Naive thymus-derived CD8-positive, alpha-beta T cell (primary cell): ENCODE data around the gene LTO1. TPM values are rescaled to one million over a fixed set of nuclear protein-coding genes. Genes with fewer than 3 reads are reported as not detected.
"Not testable (repeated sequence)": the region's sequence is repeated elsewhere in the genome, so short reads cannot be mapped to it uniquely, and the experiment has no call there.

Source experiments
- ATAC-seq, 2 donors: fragments of 150-1000 bp; cut with Tn5 transposase in 1 of 2; sonication (Bioruptor Pico), chemical (Tn5 transposase) in 1 of 2; 1 replicate in 1 of 2; 2 replicates in 1 of 2; pipeline ENCODE4 v1.10.0; 2021; ENCODE audit warnings: mild to moderate bottlenecking in 2 of 2, moderate library complexity in 2 of 2
- POLR2A ChIA-PET: fragments of 350-600 bp; sonication (Branson Sonifier 250); formaldehyde crosslinking; loops from one replicate; lab custom pipeline; 2021; ENCODE audit warnings: antibody characterized with exemption; lab: Charles Lee
- DNase-seq, 10 donors: peaks; one replicate each; pipeline versions ENCODE4 v3.0.0 to v3.0.0-alpha.2; 2020 to 2022
- H3K27ac Mint-ChIP-seq, 10 donors: one replicate each; pipeline ENCODE4 v1.8.0; 2020 to 2022; ENCODE audit warnings: mild to moderate bottlenecking in 10 of 10, mixed read lengths in 10 of 10, moderate library complexity in 4 of 10, inconsistent platforms in 1 of 10
- H3K27me3 Mint-ChIP-seq, 5 donors: one replicate each; pipeline ENCODE4 v1.8.0; 2021 to 2022; ENCODE audit warnings: mixed read lengths in 5 of 5
- H3K36me3 Mint-ChIP-seq, 3 donors: one replicate each; pipeline ENCODE4 v1.8.0; 2020 to 2022; ENCODE audit warnings: mixed read lengths in 3 of 3, mild to moderate bottlenecking in 2 of 3, inconsistent platforms in 1 of 3
- H3K4me1 Mint-ChIP-seq, 4 donors: one replicate each; pipeline ENCODE4 v1.8.0; 2021 to 2022; ENCODE audit warnings: mixed read lengths in 4 of 4
- H3K4me3 Mint-ChIP-seq, 10 donors: one replicate each; pipeline ENCODE4 v1.8.0; 2020 to 2022; ENCODE audit warnings: mild to moderate bottlenecking in 10 of 10, mixed read lengths in 10 of 10, moderate library complexity in 6 of 10, inconsistent platforms in 1 of 10
- H3K9me3 Mint-ChIP-seq, 9 donors: one replicate each; pipeline ENCODE4 v1.8.0; 2020 to 2022; ENCODE audit warnings: mixed read lengths in 9 of 9, mild to moderate bottlenecking in 3 of 9, inconsistent platforms in 1 of 9, moderate library complexity in 1 of 9
- polyA plus RNA-seq, 3 donors: library from polyadenylated mRNA; unstranded; fragments of 300-500 nt; fragmentation: Illumina TruSeq; gene quantifications; one replicate each; pipeline ENCODE4 v1.2.3, GENCODE V29; 2021
- total RNA-seq, 8 experiments: library from RNA in 2 of 8; stranded (reverse) in 2 of 8; gene quantifications; one replicate each; pipeline ENCODE4 v1.2.3 and lab custom pipeline; 2021 to 2026

Gene LTO1
- total and polyA plus RNA-seq, 5 experiments from 2014 or later, result 12.5 to 77.8 (median 14.5) TPM

DNA sequence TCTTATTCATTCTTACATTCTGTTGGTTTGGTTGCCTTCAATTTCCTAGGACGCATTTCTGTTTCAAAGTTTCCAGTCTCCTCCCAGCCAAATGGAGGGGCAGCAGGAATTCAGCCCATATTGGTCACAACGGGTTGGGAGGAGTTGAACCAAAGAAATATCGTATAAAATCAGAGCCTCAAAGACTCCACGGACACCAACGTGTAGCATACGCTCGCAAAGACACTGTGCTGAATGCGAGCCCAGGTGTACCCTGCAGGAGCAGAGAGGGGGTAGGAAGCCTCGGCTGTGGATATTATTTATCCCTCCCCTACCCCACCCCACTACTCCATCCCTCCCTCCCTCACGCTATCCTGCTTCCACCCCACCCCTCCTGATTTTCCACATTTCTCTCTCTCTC is 49.7 kb downstream of the LTO1 start:
- POLR2A ChIA-PET, result no interaction called here
- Mint-ChIP-seq H3K4me3 (no peak overlapping the region), H3K36me3 (peaks cover 0 to 4% (median 0%) of the 10 kb centered on the region in 3 donors), H3K27ac (no peak overlapping the region), H3K4me1 (peaks cover 0 to 2% (median 0%) of the 10 kb centered on the region in 4 donors), H3K9me3 (peaks cover 0 to 14% (median 7%) of the 10 kb centered on the region in 9 donors), H3K27me3 (peaks cover 9 to 36% (median 22%) of the 10 kb centered on the region in 5 donors)
- DNase-seq (no peak), ATAC-seq (no peak)

DNA sequence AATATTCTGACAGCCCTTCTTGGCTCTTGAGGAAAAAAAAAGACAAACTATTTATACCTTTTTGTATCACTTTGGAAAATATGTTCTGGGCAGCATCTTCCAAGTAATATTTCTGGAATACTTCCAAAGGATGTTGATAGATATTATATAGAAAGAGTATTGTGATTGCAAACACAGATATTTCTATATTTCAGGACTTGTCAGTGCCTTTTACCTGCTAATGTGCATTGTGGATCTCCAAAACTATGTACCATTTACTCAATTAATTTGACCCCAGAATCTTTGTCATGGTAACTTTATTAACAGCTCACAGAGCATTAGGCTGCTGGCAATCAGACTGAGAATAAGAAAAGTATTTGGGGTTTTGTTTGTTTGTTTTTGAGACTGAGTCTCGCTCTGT is 50.9 kb downstream of the LTO1 start:
- POLR2A ChIA-PET, result no interaction called here
- Mint-ChIP-seq H3K9me3 (peaks cover 0 to 5% (median 0%) of the 10 kb centered on the region in 9 donors), H3K4me1 (peaks cover 0 to 2% (median 0%) of the 10 kb centered on the region in 4 donors), H3K36me3 (no peaks in the 10 kb centered on the region), H3K27ac (no peak overlapping the region), H3K27me3 (peaks cover 9 to 37% (median 19%) of the 10 kb centered on the region in 5 donors), H3K4me3 (no peak overlapping the region)
- DNase-seq (no peak), ATAC-seq (no peak)

DNA sequence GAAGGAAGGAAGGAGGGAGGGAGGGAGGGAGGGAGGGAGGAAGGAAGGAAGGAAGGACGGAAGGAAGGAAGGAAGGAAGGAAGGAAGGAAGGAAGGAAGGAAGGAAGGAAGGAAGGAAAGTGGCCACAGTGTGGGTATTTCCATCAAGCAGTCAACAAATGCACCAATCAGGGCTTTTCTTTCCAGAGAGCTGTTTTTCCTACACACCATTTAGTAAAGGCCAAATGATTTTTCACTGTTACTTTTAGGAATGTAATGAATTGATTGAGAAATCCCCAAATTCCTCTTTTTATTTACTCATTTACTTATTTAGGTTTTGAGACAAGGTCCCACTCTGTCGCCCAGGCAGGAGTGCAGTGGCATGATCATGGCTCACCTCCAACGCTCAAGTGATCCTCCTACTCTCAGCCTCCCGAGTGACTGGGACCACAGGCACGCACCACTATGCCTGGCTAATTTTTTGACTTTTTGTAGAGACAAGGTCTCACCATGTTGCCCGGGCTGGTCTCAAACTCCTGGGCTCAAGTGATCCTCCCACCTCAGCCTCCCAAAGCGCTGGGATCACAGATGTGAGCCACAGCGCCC is 53.0 kb downstream of the LTO1 start:
- ATAC-seq, POLR2A ChIA-PET, H3K9me3 Mint-ChIP-seq, H3K4me1 Mint-ChIP-seq, H3K36me3 Mint-ChIP-seq, H3K4me3 Mint-ChIP-seq, H3K27ac Mint-ChIP-seq, DNase-seq: not testable (repeated sequence)
- peaks cover 9 to 45% (median 21%) of the 10 kb centered on the region in 5 donors for H3K27me3 Mint-ChIP-seq

DNA sequence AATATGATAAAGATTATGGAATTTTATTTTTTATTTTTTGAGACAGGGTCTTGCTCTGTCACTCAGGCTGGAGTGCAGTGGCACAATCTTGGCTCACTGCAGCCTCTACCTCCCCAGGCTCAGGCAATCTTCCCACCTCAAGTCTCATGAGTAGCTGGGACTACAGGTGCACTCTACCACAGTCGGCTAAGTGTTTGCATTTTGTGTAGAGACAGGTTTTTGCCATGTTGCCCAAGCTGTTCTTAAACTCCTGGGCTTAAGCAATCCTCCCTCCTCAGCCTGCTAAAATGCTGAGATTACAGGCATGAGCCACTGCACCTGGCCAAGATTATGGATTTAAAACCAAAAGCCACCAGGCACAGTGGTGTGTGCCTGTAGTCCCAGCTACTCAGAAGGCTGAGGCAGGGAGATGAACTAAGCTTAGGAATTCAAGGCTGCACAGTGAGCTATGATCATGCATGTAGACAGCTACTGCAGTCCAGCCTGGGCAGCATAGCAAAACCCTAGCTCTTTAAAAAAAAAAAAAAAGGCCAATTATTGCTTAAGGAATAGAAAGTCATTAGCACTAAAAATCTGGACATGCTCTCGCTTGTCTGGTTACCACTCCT is 54.4 kb downstream of the LTO1 start:
- POLR2A ChIA-PET, result no interaction called here

DNA sequence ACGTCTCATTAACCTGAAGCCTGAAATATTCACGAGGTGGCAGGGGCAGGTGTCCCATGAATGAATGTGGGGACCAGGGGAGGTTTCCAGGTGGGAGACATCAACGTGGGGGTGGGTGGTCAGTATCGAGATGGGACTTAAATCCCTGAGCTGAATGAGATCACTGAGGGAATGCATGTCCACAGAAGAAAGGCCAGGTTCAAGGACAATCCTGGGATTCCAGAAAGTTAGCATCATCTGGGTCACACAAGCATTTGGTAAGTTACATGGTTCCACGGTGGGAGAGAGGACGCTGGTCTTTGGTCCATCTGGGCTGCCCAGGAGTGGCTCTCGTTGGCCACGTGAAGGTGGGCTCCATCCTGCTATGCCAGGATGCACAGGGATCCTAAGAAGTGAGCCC is 56.9 kb downstream of the LTO1 start:
- DNase-seq (no peak), ATAC-seq (no peak)
- no peaks in the 10 kb centered on the region for H3K9me3 Mint-ChIP-seq
- H3K4me1 Mint-ChIP-seq, result peaks cover 0 to 4% (median 0%) of the 10 kb centered on the region in 4 donors
- H3K4me3 Mint-ChIP-seq, result no peak overlapping the region
- POLR2A ChIA-PET, result no interaction called here
- no peaks in the 10 kb centered on the region for H3K36me3 Mint-ChIP-seq
- H3K27me3 Mint-ChIP-seq, result peaks cover 7 to 51% (median 17%) of the 10 kb centered on the region in 5 donors
- H3K27ac Mint-ChIP-seq, result peak overlapping the region in 1 of 10 donors; percentile 36

More for the DNA sequence above, 54.4 kb downstream of the LTO1 start:
- Mint-ChIP-seq H3K4me3 (no peak overlapping the region), H3K9me3 (no peaks in the 10 kb centered on the region), H3K27ac (no peak overlapping the region), H3K4me1 (peaks cover 0 to 5% (median 0%) of the 10 kb centered on the region in 4 donors), H3K36me3 (no peaks in the 10 kb centered on the region), H3K27me3 (peaks cover 11 to 43% (median 21%) of the 10 kb centered on the region in 5 donors)
- no peak for ATAC-seq
- no peak for DNase-seq

DNA sequence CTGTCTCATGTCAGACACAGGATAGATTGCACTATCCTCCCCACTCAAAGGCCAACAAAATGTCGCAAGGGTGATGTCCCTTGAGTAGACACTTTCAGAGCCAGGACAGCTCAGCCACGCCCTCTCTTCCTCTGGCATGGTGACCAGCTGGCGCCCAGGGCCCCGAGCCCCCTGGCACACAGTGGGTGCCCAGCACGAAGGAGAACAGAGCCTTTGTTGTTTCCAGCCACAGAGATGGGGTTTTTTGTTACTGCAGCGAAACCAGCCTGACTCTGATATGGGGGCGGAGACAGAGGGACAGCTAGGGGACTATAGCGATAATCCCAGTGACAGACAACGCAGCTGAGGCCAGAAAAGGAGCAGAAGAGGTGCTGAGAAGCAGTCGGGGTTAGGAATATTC is 57.5 kb downstream of the LTO1 start:
- DNase-seq, result no peak
- H3K27me3 Mint-ChIP-seq, result peaks cover 7 to 51% (median 17%) of the 10 kb centered on the region in 5 donors
- no peak overlapping the region for H3K4me3 Mint-ChIP-seq
- H3K36me3 Mint-ChIP-seq, result no peaks in the 10 kb centered on the region
- no peak overlapping the region for H3K27ac Mint-ChIP-seq
- POLR2A ChIA-PET, result no interaction called here
- H3K4me1 Mint-ChIP-seq, result peaks cover 0 to 4% (median 0%) of the 10 kb centered on the region in 4 donors
- ATAC-seq, result no peak
- no peaks in the 10 kb centered on the region for H3K9me3 Mint-ChIP-seq

DNA sequence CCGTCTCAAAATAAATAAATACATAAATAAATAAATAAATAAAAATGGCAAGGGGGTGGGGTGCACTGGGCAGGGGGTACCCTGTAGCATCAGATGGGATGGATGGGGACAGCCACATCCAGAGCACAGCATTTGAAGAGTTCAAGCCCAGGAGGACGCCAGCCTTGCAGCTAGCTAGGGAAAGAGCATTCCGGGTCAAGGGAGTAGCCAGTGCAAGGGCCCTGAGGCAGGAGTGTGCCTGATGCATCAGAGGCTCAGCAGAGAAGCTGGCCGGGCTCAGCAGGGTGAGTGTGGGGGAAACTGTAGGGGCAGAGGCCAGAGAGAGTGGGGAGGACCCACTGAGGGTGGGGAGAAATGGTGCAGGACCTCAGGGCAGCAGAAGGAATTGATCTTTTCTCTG is 57.9 kb downstream of the LTO1 start:
- no peak for DNase-seq
- Mint-ChIP-seq H3K27ac (no peak overlapping the region), H3K27me3 (peaks cover 7 to 51% (median 17%) of the 10 kb centered on the region in 5 donors), H3K36me3 (no peaks in the 10 kb centered on the region), H3K9me3 (no peaks in the 10 kb centered on the region), H3K4me1 (peaks cover 0 to 4% (median 0%) of the 10 kb centered on the region in 4 donors), H3K4me3 (no peak overlapping the region)
- POLR2A ChIA-PET, result no interaction called here
- no peak for ATAC-seq

Other genes with a start within 250 kb of the LTO1 start
- gene LINC01488, start 193.7 kb downstream of the LTO1 start, total RNA-seq, result not detected
- not detected for gene LINC01488, start 193.7 kb downstream of the LTO1 start, polyA plus RNA-seq
- under 1 TPM; 0.08 to 0.49 TPM for gene CCND1, start 34.2 kb downstream of the LTO1 start, total RNA-seq
- under 1 TPM; 0.03 to 0.74 (median 0.06) TPM for gene CCND1, start 34.2 kb downstream of the LTO1 start, polyA plus RNA-seq
- not detected for gene FGF19, start 28.7 kb upstream of the LTO1 start, total RNA-seq
- not detected for gene FGF19, start 28.7 kb upstream of the LTO1 start, polyA plus RNA-seq
- not detected for gene FGF4, start 100.0 kb upstream of the LTO1 start, total RNA-seq
- gene FGF4, start 100.0 kb upstream of the LTO1 start, polyA plus RNA-seq, result not detected
- gene FGF3, start 144.1 kb upstream of the LTO1 start, total RNA-seq, result not detected
- gene FGF3, start 144.1 kb upstream of the LTO1 start, polyA plus RNA-seq, result not detected